Smooth muscle cell (in vitro differentiated cells): ENCODE results near the gene NUDT19. TPM values are rescaled to one million over a fixed set of nuclear protein-coding genes. Genes with fewer than 3 reads are reported as not detected.
"Not testable (repeated sequence)": the region's sequence is repeated elsewhere in the genome, so short reads cannot be mapped to it uniquely, and the experiment has no call there.

Source experiments
- DNase-seq: peaks from one replicate; lab custom pipeline; 2025; ENCODE audit not compliant: unreplicated experiment; lab: John Stamatoyannopoulos, UW
- H2AFZ ChIP-seq: fragments of 200-600 bp; sonication (generic); 2 replicates; pipeline ENCODE4 v1.6.0; 2016; ENCODE audit warnings: antibody characterized with exemption, low read depth, mild to moderate bottlenecking
- H3F3A ChIP-seq: fragments of 200-600 bp; sonication (generic); 2 replicates; pipeline ENCODE4 v1.6.0; 2017; ENCODE audit warnings: antibody characterized with exemption, low read depth
- H3K27ac ChIP-seq: fragments of 200-600 bp; sonication (generic); 2 replicates; pipeline ENCODE4 v1.5.1; 2016; ENCODE audit warnings: low read depth, mild to moderate bottlenecking
- H3K27me3 ChIP-seq: fragments of 200-600 bp; sonication (generic); 2 replicates; pipeline ENCODE4 v1.6.1; 2016; ENCODE audit warnings: low read depth, mild to moderate bottlenecking
- H3K36me3 ChIP-seq: fragments of 200-600 bp; sonication (generic); 2 replicates; pipeline ENCODE4 v1.5.1; 2016; ENCODE audit warnings: low read depth
- H3K4me1 ChIP-seq: fragments of 200-600 bp; sonication (generic); 2 replicates; pipeline ENCODE4 v1.5.1; 2016; ENCODE audit warnings: low read depth
- H3K4me2 ChIP-seq: fragments of 200-600 bp; sonication (generic); 2 replicates; pipeline ENCODE4 v1.6.0; 2016; ENCODE audit warnings: mild to moderate bottlenecking
- H3K4me3 ChIP-seq: fragments of 200-600 bp; sonication (generic); 2 replicates; pipeline ENCODE4 v1.5.1; 2016; ENCODE audit warnings: mild to moderate bottlenecking
- H3K79me2 ChIP-seq: fragments of 200-600 bp; sonication (generic); 2 replicates; pipeline ENCODE4 v1.6.0; 2016; ENCODE audit warnings: low read depth, mild to moderate bottlenecking
- H3K9ac ChIP-seq: fragments of 200-600 bp; sonication (generic); 2 replicates; pipeline ENCODE4 v1.6.0; 2016; ENCODE audit warnings: low read depth
- H3K9me3 ChIP-seq: fragments of 200-600 bp; sonication (generic); replicated peaks from 2 replicates; pipeline ENCODE4 v1.5.1; 2016; ENCODE audit warnings: low read depth
- H4K20me1 ChIP-seq: fragments of 200-600 bp; sonication (generic); 2 replicates; pipeline ENCODE4 v1.6.0; 2016; ENCODE audit warnings: low read depth
- CTCF ChIP-seq: fragments of 200-600 bp; sonication (generic); IDR thresholded peaks from 2 replicates; pipeline ENCODE4 v1.5.1; 2017; ENCODE audit warnings: borderline replicate concordance, mild to moderate bottlenecking, antibody characterized with exemption; ENCODE audit not compliant: insufficient read depth, poor library complexity, severe bottlenecking
- WGBS: methylation state at CpG from one replicate; pipeline ENCODE4 v1.1.7; 2016; ENCODE audit warnings: low lambda C conversion rate; 5-methylcytosine and 5-hydroxymethylcytosine counted together
- polyA plus RNA-seq: library from polyadenylated mRNA; unstranded; fragments of >200 nt; fragmentation: Nextera tagmentation; extraction: Ambion mirVana; gene quantifications from 2 replicates; pipeline ENCODE4 v1.2.1, GENCODE V29; 2016
- total RNA-seq: library from RNA; depleted of rRNA; stranded (reverse); fragments of >200 nt; gene quantifications from 2 replicates; pipeline ENCODE4 v1.2.3, GENCODE V29; 2014

NUDT19 gene
- total and polyA plus RNA-seq, 2 experiments from 2014 or later, result 2.2 to 3.5 TPM

GRCh38 chr19:32652894-32653598 is 38.6 kb upstream of the NUDT19 start:
- Histone ChIP-seq H3K27me3 (no peaks in the 10 kb centered on the region), H3K4me1 (peaks cover 9% of the 10 kb centered on the region), H2AFZ (no peak overlapping the region), H3K9ac (no peak overlapping the region), H3K4me2 (no peak overlapping the region), H3K9me3 (no peaks in the 10 kb centered on the region), H3F3A (no peaks in the 10 kb centered on the region), H4K20me1 (peaks cover 22% of the 10 kb centered on the region), H3K27ac (no peak overlapping the region), H3K79me2 (no peaks in the 10 kb centered on the region), H3K4me3 (no peak overlapping the region), H3K36me3 (no peaks in the 10 kb centered on the region)
- DNase-seq, result no peak
- 85% methylated on average over 12 of the region's 12 CpGs for WGBS
- no peak for TF ChIP-seq CTCF

GRCh38 chr19:32653599-32653915 is 38.1 kb upstream of the NUDT19 start:
- Histone ChIP-seq H3K9ac (no peak overlapping the region), H4K20me1 (peaks cover 24% of the 10 kb centered on the region), H3K4me2 (no peak overlapping the region), H3K79me2 (no peaks in the 10 kb centered on the region), H3F3A (no peaks in the 10 kb centered on the region), H3K27ac (no peak overlapping the region), H3K4me3 (no peak overlapping the region), H3K9me3 (no peaks in the 10 kb centered on the region), H2AFZ (no peak overlapping the region), H3K4me1 (peaks cover 9% of the 10 kb centered on the region), H3K36me3 (no peaks in the 10 kb centered on the region), H3K27me3 (no peaks in the 10 kb centered on the region)
- no peak for TF ChIP-seq CTCF
- 87% methylated on average over 14 of the region's 15 CpGs for WGBS
- DNase-seq, result no peak

GRCh38 chr19:32656379-32656778 is 35.2 kb upstream of the NUDT19 start:
- H2AFZ ChIP-seq, H3F3A ChIP-seq, H3K27ac ChIP-seq, H3K9me3 ChIP-seq, H3K4me1 ChIP-seq, H3K36me3 ChIP-seq, H3K9ac ChIP-seq, H3K27me3 ChIP-seq, H3K4me3 ChIP-seq, DNase-seq, H3K4me2 ChIP-seq: not testable (repeated sequence)
- 96% methylated on average over 8 of the region's 8 CpGs for WGBS
- H4K20me1 ChIP-seq, result peaks cover 48% of the 10 kb centered on the region
- H3K79me2 ChIP-seq, result peaks cover 18% of the 10 kb centered on the region

GRCh38 chr19:32658075-32658474 is 33.5 kb upstream of the NUDT19 start:
- Histone ChIP-seq H2AFZ (no peak overlapping the region), H3K36me3 (no peaks in the 10 kb centered on the region), H3F3A (no peaks in the 10 kb centered on the region), H3K27ac (no peak overlapping the region), H3K9ac (no peak overlapping the region), H3K4me2 (no peak overlapping the region), H3K79me2 (peaks cover 23% of the 10 kb centered on the region), H4K20me1 (peaks cover 46% of the 10 kb centered on the region), H3K9me3 (no peaks in the 10 kb centered on the region), H3K27me3 (no peaks in the 10 kb centered on the region), H3K4me1 (no peaks in the 10 kb centered on the region), H3K4me3 (no peak overlapping the region)
- 94% methylated on average over 10 of the region's 10 CpGs for WGBS
- no peak for DNase-seq
- TF ChIP-seq CTCF, result no peak
